ENCODE measurements around the gene ZSWIM4.

ZSWIM4 gene

DNA sequence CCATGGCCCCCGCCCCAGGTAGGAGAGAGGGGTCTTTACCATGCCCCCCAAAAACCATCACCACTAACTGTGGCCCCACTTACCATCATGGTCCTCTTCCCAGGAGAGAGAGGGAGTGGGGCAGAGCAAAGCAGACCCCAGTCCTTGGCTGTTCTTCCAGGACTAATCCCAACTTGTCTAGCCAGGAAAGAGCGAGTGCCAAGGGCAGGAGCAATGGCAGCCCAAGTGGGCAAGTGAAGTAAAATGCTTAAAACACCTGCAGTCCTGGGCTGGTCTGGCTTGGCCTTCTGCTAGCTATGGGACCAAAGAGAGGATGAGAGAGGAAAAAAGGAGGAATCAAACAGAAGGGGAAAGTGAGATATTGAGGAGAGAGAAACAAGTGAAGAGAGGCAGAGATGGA lies 17.9 kb downstream of the ZSWIM4 start:
- DNase-seq: no peak

DNA sequence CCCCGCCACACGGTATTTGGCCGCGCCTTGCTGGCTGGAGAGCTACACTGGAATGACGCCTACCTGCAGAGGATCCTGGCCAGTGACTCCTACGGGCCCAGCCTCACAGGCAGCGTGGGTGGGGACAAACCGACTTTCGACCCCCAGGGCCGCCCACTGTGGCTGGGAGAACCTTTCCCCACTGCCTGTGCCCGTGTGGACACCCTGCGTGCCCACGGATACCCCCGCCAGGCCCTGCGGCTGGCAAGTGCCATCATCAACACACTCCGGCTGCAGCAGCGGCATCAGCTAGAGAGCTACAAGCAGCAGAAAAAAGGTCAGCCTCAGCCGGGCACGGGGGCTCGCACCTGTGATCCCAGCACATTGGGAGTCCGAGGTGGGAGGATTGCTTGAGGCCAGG lies 19.3 kb downstream of the ZSWIM4 start:
- DNase-seq: no peak

DNA sequence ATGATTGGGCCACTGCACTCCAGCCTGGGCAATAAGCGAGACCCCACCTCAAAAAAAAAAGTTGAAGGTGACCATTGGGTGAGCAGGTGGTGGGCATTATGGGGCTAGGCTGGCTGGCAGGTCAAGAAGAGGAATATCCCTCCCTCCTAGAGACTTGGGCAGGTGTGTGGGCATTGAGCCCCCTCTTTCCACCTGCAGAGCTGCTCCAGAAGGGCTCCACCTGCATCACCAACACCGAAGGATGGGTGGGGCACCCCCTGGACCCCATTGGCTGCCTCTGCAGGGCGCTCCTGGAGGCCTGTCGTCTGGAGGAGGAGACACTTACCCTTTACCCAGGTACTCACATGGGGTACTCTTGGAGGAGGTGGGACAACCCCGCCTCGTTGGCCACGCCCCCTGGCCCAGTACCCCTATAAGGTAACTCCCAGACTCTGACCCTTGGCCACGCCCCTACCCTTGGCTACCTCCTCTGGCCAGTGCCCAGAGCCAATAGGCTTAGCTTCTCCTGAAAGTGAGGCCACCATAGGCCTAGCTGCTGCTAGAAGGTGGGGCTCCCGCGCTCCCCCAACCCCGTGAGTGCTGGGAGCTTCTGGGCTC lies 21.9 kb downstream of the ZSWIM4 start:
- no peak for DNase-seq

DNA sequence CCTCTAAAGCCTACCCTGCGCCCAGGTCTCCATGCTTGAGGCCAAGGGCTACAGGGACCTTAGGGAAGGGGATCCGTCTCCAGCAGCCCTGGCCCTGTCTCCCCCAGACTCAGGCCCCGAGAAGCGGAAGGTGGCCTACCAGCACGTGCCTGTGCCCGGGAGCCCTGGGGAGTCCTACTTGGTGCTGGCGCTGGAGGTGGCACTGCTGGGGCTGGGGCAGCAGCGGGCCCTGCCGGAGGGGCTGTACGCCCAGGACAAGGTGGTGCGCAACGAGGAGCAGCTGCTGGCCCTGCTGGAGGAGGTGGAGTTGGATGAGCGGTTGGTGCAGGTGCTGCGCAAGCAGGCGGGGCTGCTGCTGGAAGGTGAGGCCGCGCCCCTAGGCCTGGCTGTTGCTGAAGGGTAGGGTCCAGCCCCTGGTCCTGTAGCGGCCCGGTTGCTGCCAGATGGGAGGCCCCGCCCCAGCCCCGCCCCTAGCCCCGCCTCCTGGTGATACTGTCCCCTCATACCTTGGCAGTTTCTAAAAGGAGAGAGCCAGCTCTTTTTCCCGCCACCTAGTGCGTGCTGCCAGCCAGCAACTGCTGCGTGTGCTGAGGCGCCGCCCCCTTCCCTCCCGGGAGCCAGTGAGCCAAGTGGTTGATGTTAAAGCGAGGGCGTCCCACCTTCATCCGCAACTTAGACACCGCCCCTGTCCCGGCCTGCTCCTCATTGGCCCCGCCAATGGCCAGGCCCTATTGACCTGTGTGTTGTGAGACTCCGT lies 22.6 kb downstream of the ZSWIM4 start:
- DNase-seq: no peak

DNA sequence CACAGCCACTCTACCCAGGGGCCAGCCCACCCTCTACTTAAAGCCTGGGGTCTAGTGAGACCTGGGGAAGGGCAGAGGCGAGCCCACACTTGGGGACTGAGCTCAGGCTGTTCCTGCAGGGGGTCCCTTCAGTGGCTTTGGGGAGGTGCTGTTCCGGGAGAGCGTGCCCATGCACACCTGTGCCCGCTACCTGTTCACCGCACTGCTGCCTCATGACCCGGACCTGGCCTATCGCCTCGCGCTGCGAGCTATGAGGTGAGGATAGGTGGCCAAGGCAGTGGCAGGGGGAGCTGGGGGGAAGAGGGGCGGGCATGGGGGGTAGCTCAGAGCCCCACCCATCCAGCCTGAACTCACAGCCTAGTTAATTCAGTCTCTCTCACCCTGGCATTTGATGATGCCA lies 24.0 kb downstream of the ZSWIM4 start:
- no peak for DNase-seq

DNA sequence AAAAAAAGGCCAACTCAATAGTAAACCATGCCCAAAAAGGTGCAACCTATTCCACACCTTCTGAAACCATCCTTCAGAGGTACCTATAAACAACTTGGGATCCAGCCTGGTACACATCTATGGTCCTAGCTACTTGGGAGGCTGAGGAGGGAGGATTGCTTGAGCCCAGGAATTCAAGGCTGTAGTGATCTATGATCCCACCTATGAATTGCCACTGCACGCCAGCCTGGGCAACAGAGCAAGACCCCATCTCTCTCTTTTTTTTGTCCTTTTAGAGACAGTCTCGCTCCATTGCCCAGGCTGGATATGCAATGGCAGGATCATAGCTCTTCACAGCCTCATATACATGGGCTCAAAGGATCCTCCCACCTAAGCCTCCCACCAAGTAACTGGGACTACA lies 26.0 kb downstream of the ZSWIM4 start:
- no peak for DNase-seq

DNA sequence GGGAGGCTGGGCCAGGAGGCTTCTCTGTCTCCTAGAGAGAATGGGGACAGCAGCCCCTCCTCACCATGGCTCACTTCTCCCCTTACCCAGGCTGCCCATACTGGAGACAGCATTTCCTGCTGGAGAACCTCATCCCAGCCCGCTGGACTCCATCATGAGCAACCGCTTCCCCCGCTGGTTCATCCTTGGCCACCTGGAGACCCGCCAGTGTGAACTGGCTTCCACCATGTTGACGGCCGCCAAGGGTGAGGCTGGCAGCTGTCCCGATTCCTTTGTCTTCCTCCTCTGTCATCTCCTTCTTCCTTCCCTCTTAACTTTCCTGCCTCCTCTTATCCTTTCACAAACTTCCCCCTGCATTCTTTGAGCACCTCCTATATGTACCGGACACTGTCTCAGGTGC lies 28.0 kb downstream of the ZSWIM4 start:
- DNase-seq: no peak

DNA sequence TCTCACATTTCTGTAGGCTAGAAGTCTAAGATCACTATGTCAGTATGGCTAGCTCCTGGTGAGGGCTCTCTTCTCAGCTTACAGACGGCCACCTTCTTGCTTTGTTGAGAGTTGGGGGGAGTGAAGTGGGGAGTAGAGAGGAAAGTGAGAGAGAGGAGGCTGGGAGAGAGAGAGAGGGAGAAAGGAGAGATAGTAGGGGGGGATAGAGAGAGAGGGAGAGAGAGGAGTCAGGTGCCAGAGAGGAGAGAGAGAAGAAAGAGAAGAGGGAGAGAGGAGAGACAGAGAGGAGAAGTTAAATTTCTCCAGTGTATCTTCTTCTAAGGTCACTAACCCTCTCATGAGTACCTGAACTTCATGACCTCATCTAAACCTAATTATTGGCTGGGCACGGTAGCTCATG lies 28.7 kb downstream of the ZSWIM4 start:
- no peak for DNase-seq

DNA sequence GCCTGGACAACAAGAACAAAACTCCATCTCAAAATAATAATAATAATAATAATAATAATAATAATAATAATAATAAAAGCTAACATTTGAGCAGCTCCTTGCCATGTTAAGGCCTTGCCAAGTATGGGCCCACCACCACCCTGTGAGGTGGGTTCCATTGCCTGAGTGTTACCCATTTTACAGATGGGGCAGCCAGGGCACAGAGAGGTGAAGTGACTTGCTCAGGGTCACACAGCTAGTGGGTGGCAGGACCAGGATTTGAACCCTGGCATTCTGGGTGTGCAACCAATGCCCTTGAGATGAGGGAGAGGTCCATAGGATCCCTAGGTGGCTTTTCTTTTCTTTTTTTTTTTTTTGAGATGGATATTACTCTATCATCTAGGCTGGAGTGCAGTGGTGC lies 29.5 kb downstream of the ZSWIM4 start:
- no peak for DNase-seq

DNA sequence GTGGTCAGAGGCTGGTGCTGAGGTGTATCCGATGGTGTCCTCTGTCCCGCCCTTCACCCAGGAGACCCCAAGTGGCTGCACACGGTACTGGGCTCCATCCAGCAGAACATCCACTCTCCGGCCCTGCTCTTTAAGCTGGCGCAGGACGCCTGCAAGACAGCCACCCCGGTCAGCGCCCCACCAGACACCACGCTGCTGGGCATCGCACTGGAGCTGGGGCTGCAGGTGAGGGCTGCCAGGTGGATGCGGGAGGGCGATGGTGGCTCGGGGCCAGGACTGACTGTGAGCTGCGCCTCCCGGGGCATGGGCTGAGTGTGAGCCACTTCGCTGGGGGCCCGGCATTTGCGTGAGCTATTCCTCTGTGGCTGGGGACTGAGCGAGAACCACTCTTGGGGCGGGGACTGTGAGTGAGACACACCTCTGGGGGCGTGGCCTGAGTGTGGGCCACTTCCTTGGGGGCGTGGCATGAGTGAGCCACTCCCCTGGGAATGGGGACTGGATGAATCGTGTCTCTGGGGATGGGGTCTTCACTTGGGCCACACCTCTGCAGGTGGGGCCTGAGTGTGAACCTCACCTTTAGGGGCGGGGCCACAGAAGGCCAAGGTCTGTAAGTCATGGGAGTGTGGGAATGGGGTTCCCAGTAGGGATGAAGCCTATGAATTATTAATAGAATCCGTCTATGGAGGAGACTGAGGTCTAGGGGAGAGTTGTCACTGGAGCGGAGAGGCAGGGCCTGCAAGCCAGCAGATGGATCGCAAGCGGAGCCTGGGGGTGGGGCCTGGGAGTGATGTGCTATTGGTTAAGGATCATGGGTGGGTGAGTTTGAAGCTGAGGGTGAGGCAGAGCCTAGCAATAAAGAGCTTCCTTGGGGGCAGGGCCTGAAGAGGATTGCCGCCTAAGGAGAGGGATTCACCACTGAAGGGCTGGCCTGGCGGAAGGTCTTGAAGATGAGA lies 30.5 kb downstream of the ZSWIM4 start:
- DNase-seq: no peak

DNA sequence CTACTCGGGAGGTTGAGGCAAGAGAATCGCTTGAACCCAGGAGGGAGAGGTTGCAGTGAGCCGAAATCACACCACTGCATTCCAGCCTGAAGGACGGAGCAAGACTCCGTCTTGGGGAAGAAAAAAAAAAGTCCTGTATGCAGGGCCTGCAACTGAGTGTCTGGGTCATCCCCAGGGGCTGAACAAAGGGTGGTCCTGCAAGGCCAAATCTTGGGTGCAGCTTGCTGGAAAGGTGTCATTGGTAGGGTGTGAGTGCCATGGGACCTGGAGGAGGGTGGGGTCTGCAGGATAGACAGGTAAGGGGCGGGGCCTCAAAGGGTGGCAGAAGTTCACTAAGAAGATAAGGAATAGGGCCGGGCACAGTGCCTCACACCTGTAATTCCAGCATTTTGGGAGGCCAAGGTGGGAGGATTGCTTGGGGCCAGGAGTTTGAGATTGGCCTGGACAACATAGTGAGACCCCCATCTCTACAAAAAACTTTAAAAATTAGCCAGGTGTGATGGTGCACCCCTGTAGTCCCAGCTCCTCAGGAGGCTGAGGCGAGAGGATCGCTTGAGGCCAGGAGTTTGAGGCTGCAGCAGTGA lies 31.5 kb downstream of the ZSWIM4 start:
- no peak for DNase-seq

DNA sequence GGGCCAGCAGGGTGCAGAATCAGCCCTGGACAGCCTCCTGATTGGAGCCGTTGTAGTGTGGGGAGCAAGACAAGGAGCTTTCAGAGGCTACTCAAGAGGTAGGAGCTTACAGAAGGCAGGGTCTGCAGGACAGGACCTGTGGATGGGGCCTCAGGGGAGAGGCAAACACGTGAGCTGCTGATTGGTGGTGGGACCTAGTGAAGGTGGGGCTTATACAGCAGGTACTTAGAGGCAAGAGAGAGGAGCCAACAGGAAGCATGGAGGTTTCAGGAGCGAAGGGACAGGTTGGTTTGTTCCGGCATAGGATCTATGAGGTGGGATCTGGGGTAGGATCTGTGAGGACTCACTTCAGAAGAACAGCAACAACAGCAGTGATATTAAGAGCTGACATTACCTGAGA lies 32.4 kb downstream of the ZSWIM4 start:
- no peak for DNase-seq

DNA sequence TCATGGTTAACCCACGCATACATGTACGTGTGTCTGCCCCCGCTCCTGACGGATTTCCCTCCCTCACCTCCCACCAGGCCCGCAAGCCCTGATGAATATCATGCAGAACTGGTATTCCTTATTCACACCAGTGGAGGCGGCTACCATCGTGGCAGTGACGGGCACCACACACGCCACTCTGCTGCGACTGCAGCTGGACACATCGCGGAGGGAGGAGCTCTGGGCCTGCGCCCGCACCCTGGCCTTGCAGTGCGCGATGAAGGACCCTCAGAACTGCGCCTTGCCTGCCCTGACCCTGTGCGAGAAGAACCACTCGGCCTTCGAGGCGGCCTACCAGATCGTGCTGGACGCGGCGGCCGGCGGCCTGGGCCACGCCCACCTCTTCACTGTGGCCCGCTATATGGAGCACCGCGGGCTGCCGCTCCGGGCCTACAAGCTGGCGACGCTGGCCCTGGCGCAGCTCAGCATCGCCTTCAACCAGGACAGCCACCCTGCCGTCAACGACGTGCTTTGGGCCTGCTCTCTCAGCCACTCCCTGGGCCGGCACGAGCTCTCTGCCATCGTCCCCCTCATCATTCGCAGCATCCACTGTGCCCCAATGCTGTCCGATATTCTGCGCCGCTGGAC lies 35.0 kb downstream of the ZSWIM4 start:
- no peak for DNase-seq

DNA sequence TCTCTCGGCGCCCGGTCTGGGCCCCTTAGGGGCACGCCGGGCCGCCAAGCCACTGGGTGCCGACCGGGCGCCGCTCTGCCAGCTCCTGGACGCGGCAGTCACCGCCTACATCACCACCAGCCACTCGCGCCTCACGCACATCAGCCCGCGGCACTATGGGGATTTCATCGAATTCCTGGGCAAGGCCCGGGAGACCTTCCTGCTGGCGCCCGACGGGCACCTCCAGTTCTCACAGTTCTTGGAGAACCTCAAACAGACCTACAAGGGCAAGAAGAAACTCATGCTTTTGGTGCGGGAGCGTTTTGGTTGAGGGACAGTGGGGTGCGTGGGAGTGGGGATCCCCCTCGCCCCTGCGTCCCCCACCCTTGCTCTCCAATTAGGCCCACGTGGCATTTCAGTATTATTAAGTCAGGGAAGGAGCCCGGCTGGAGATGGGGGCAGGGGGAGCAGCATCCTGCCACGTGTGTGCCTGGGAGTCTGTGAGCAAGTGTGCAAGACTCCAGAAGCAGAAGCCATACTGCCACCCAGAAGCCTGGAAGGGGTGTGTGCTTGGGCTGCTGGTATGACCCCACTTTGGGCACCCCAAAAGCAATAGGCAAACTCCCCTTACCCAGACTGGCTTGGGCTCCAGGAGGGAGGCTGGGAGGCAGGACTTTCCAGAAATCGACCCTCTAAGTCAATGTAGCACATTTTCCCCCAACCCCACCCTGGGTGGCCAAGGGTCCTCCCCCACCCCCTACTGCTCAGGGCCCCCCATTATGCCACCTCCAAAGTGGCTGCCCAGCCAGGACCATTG lies 35.7 kb downstream of the ZSWIM4 start:
- no peak for DNase-seq

DNA sequence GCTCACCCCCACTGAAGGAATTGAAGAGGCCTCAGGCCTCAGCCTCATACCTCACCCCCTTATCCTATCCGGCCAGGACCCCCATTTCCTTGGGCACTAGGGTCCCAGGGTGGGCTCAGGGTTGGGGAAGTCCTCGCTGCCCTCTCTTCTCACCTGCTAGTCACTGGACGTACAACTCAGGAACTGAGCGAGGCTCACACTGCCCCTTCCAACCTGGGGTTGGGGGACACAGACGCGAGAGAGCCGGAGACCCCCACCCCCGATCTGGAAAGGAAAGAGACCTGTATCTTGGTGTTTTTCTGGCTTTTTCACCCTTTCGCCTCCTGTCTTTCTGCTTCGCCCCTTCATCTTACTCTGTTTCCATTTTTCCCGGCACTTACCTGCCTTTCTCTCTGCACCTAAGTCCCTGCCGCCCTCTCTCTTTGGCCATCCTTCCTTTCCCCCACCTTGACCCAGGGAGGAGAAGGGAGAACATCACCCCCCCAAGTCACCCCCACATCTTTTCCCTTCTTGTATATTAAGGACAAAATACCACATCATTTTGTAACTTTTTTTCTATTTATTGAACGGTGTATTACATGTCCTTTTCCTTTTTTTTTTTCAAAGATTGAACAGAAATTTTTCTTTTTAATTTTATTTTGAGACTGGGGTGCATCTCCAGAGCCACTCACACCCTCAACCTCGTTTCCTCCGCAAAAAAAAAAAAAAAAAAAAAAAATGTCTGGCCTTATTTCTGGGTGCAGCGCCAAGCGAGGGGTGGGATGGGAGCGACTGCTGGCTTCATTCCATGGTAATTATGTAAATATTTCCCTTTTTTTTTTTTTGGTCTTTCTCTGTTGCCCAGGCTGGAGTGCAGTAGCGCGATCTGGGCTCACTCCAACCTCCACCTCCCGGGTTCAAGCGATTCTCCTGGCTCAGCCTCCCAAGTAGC lies 36.6 kb downstream of the ZSWIM4 start:
- no peak for DNase-seq

DNA sequence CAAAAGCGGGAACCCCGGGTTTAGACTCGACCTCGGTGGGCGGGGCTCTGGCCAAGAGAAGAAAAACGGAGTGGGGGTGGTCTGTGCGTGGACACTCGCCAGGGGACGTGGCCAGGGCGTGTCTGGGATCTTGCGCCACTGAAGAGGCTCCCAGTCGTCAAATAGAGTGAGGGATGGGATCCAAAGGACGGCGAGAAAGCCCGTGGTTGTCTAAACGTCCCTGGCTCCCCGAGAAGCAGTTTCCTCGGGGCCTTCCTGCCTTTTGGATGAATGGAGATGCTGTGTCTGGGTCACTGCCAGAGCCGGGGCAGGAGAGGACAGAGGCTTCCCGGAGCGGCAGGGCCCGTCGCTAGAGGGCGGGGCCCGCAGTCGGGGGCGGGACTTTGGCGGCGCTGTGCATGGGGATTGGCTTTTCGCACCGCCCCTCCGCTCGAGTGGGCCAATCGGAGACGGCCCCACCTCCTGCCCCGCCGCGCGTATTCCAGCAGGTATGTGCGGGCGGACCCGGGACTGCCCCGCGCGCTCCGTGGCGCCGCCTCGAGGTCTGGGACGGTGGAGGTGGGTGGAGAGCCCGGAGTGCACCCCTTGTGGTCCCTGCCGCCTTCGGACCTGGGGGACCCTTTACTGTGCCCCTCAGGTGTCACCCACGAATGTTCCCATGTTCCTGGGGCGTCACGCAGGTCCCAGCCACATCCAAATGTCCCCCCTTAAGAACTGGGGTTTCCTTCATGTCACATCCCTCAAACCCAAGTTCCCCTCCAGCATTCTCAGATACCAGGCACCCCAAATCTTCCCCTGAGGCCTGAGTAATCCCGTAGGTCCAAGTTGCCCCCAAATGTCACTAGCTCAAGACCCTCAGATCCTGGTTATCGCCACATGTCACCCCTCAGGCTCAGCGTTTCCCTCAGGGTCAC lies 38.3 kb downstream of the ZSWIM4 start:
- peak; percentile 82 to 84 for DNase-seq

DNA sequence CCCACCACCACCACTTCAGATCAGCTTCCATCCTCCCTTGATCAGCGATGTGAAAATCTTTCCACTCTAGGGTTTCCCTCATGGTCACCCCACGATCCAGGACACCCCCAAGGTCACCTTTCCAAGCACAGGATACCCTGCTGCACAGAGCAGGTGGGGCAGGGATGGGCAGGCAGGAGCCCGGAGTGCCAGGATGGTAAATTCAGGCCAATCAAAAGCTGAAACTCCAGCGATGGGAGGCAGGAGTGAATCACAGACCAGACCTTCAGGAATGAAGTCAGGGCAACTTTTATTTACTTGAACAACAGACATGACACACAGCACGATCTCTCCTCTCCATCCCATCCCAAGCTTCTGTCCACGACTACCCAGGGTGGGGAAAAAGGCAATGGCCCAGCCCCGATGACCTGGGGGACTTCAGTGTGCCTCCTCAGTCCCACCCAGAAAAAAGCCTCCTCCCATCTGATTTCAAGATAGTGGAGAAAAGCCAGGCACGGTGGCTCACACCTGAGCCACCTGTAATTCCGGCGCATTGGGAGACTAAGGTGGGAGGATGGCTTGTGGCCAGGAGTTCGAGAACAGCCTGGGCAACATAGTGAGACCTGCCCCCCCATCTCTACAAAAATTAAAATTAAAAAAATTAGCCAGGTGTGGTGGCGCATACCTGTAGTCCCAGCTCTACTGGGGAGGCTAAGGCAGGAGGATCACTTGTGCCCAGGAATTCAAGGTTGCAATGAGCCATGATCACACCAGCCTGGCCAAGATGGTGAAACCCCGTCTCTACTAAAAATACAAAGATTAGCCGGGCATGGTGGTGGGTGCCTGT lies 39.2 kb downstream of the ZSWIM4 start:
- DNase-seq: no peak

DNA sequence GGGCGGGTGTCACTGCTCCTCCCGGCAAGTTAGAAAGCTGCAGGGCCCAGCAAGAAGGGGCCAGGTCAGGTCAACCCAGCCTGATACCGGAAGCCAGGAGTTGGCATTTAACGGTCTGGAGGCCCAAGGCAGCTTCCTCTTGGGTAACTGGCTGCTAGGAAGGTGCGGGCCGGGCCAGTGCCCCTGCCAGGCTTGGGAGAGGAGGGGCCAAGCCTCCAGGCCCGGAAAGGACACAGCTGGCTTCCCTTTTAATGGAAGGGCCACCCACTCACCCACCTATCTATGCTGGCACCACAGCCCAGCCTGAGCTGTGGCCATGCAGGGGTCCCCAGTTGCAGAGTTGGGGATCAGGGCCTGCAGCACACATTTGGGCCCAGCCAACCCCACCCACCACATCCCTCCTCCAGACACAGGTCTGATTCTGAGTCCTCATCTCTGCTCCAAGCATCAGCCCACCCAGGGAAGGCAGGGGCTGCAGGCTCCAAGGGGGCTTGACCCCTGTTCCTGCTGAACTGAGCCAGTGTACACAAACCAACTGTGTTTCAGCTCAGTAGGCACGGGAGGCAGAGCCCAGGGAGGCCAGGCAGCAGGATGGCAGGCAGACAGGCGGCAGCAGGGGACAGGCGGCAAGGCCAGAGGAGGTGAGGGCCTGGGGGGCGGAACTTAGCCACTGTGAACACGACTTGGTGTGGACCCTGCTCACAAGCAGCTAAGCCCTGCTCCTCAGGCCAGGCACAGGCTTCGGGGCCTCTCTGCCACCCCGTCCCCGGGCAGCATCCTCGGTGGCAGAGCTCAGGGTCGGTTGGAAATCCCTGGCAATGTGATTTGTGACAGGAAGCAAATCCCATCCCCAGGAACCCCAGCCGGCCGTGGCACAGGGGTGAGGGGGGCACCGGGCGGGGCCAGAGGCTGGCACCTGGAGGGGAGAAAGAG lies 40.8 kb downstream of the ZSWIM4 start:
- DNase-seq: no peak
